HepG2 (cell line): ENCODE data around the gene SLC2A11. TPM values are rescaled to one million over a fixed set of nuclear protein-coding genes. Genes with fewer than 3 reads are reported as not detected.

Source experiments
- ARNT ChIP-seq: fragments of 450-650 bp; IDR thresholded peaks from 2 replicates; pipeline ENCODE4 v1.6.1; 2017
- DMAP1 ChIP-seq: IDR thresholded peaks from 2 replicates; pipeline ENCODE4 v1.6.1; 2016
- GMEB1 ChIP-seq: sonication (generic); formaldehyde crosslinking; IDR thresholded peaks from 2 replicates; pipeline ENCODE4 v1.5.1; 2020; ENCODE audit warnings: missing genetic modification reagents, mild to moderate bottlenecking, borderline replicate concordance
- HOXD1 ChIP-seq: sonication (generic); formaldehyde crosslinking; IDR thresholded peaks from 2 replicates; pipeline ENCODE4 v1.5.0; 2020; ENCODE audit warnings: missing genetic modification reagents
- KAT7 ChIP-seq: IDR thresholded peaks from 2 replicates; pipeline ENCODE4 v1.6.1; 2018; ENCODE audit warnings: borderline replicate concordance, missing compliant biosample characterization
- MLXIP ChIP-seq: sonication (generic); formaldehyde crosslinking; IDR thresholded peaks from 2 replicates; pipeline ENCODE4 v1.9.0; 2021; ENCODE audit warnings: missing genetic modification reagents, borderline replicate concordance
- NCOA1 ChIP-seq: sonication (generic); formaldehyde crosslinking; IDR thresholded peaks from 2 replicates; pipeline ENCODE4 v1.9.0; 2021; ENCODE audit warnings: missing genetic modification reagents
- NR2F6 ChIP-seq, 2 experiments: IDR thresholded peaks; 2 replicates each; pipeline ENCODE4 v1.6.1; 2016; ENCODE audit warnings: antibody characterized with exemption in 1 of 2, mild to moderate bottlenecking in 1 of 2
- NRL ChIP-seq: sonication (generic); formaldehyde crosslinking; IDR thresholded peaks from 2 replicates; pipeline ENCODE4 v1.5.0; 2020; ENCODE audit warnings: missing genetic modification reagents, mild to moderate bottlenecking, moderate library complexity, borderline replicate concordance
- RCOR2 ChIP-seq: IDR thresholded peaks from 2 replicates; pipeline ENCODE4 v1.6.1; 2016; ENCODE audit warnings: missing biosample characterization, missing genetic modification reagents
- RXRA ChIP-seq: sonication (generic); formaldehyde crosslinking; IDR thresholded peaks from 2 replicates; pipeline ENCODE4 v1.5.1; 2020; ENCODE audit warnings: missing genetic modification reagents
- SATB2 ChIP-seq: sonication (generic); formaldehyde crosslinking; IDR thresholded peaks from 2 replicates; pipeline ENCODE4 v1.5.0; 2020; ENCODE audit warnings: missing genetic modification reagents
- SMC3 ChIP-seq: IDR thresholded peaks from 2 replicates; pipeline ENCODE4 v1.6.1; 2011; ENCODE audit warnings: low read length, improper control_type of control experiment
- TFAP4 ChIP-seq: sonication (generic); IDR thresholded peaks from 2 replicates; pipeline ENCODE4 v1.6.1; 2016; ENCODE audit warnings: low read depth, borderline replicate concordance
- THAP7 ChIP-seq: sonication (generic); formaldehyde crosslinking; IDR thresholded peaks from 2 replicates; pipeline ENCODE4 v1.8.1; 2023; ENCODE audit warnings: mild to moderate bottlenecking, missing genetic modification reagents
- TIGD3 ChIP-seq: sonication (generic); formaldehyde crosslinking; IDR thresholded peaks from 2 replicates; pipeline ENCODE4 v1.5.1; 2020; ENCODE audit warnings: mild to moderate bottlenecking, missing genetic modification reagents, borderline replicate concordance
- ZNF143 ChIP-seq: sonication (generic); formaldehyde crosslinking; IDR thresholded peaks from 2 replicates; pipeline ENCODE4 v1.4.0; 2020; ENCODE audit warnings: missing genetic modification reagents
- ZNF30 ChIP-seq: sonication (generic); formaldehyde crosslinking; IDR thresholded peaks from 2 replicates; pipeline ENCODE4 v1.5.0; 2020; ENCODE audit warnings: mild to moderate bottlenecking, missing genetic modification reagents
- ZSCAN22 ChIP-seq: sonication (generic); formaldehyde crosslinking; IDR thresholded peaks from 2 replicates; pipeline ENCODE4 v1.4.0; 2020; ENCODE audit warnings: mild to moderate bottlenecking, missing genetic modification reagents
- polyA plus RNA-seq, 8 experiments: library from polyadenylated mRNA; depleted of rRNA in 3 of 8; stranded (reverse) in 7 of 8; unstranded in 1 of 8; fragments of >200 nt; fragmentation: Illumina TruSeq in 4 of 8; extraction: Trizol in 4 of 8; gene quantifications; 2 replicates each; pipeline versions ENCODE4 v1.2.1 to v1.2.3, GENCODE V29; 2011 to 2016; ENCODE audit warnings: low read depth in 4 of 8, missing spikeins in 1 of 8, mixed read lengths in 1 of 8; ENCODE audit not compliant: insufficient read depth in 1 of 8
- total RNA-seq, 5 experiments: library from RNA; depleted of rRNA; stranded (reverse); fragments of >200 nt; fragmentation: Illumina TruSeq; extraction: Trizol; gene quantifications; 2 replicates each; pipeline ENCODE4 v1.2.3, GENCODE V29; 2016; ENCODE audit warnings: low read depth in 1 of 5
- TF ChIP-seq, protein P1 (sequence below): sonication (generic); formaldehyde crosslinking; IDR thresholded peaks from 2 replicates; pipeline ENCODE4 v1.5.0; 2020; ENCODE audit warnings: mild to moderate bottlenecking, missing genetic modification reagents, borderline replicate concordance

The SLC2A11 gene
- total and polyA plus RNA-seq, 2 of the 13 experiments (the other 11 are each of a cell fraction or from before 2014, with no cell fraction given), result 15.2 to 15.4 TPM

- TF ChIP-seq TIGD3, result no peak
- no peak for TF ChIP-seq KAT7
- TF ChIP-seq THAP7 (CRISPR knock-in tag), result peak; percentile 44; the same call in 1 of the 2 replicates
- TF ChIP-seq NRL (CRISPR knock-in tag), result peak; percentile 77; the same call in 1 of the 2 replicates
- TF ChIP-seq, protein P1, sequence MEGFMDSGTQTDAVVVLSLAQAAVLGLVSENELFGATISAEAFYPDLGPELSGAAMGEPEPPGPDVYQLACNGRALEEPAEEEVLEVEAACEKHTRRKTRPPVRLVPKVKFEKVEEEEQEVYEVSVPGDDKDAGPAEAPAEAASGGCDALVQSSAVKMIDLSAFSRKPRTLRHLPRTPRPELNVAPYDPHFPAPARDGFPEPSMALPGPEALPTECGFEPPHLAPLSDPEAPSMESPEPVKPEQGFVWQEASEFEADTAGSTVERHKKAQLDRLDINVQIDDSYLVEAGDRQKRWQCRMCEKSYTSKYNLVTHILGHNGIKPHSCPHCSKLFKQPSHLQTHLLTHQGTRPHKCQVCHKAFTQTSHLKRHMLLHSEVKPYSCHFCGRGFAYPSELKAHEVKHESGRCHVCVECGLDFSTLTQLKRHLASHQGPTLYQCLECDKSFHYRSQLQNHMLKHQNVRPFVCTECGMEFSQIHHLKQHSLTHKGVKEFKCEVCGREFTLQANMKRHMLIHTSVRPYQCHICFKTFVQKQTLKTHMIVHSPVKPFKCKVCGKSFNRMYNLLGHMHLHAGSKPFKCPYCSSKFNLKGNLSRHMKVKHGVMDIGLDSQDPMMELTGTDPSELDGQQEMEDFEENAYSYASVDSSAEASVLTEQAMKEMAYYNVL (CRISPR knock-in tag), result no peak
- TF ChIP-seq RCOR2 (CRISPR knock-in tag), result no peak
- TF ChIP-seq SMC3, result no peak
- no peak for TF ChIP-seq ARNT
- TF ChIP-seq HOXD1 (CRISPR knock-in tag), result no peak
- no peak for TF ChIP-seq GMEB1
- no peak for TF ChIP-seq MLXIP (CRISPR knock-in tag)
- TF ChIP-seq ZSCAN22 (CRISPR knock-in tag), result no peak
- no peak for TF ChIP-seq SATB2
- no peak for TF ChIP-seq NCOA1 (CRISPR knock-in tag)
- no peak for TF ChIP-seq RXRA (CRISPR knock-in tag)
- peak; percentile 61; the same call in 1 of the 2 replicates for TF ChIP-seq DMAP1 (CRISPR knock-in tag)
- TF ChIP-seq TFAP4, result no peak
- no peak for TF ChIP-seq ZNF30 (CRISPR knock-in tag)
- no peak; the same call in 1 of the 2 replicates for TF ChIP-seq NR2F6 (IDR thresholded peaks at IDR 0.05)
- TF ChIP-seq NR2F6 (CRISPR knock-in tag; IDR thresholded peaks at IDR 0.05), result no peak
- TF ChIP-seq ZNF143, result no peak
Observed at GRCh38 chr22:23856721-23857605, 712 bp upstream of the SLC2A11 start (continued).
